ENCODE results near the gene ALDH3B2. TPM values are rescaled to one million over a fixed set of nuclear protein-coding genes. Genes with fewer than 3 reads are reported as not detected.
"Not testable (repeated sequence)": the region's sequence is repeated elsewhere in the genome, so short reads cannot be mapped to it uniquely, and the experiment has no call there.

Gene ALDH3B2
- total and polyA plus RNA-seq, 4 donors, result 0.05 TPM; not detected in 3

GRCh38 chr11:67659651-67660165, 14.7 kb downstream of the ALDH3B2 start:
- intact Hi-C loops (cut with DNase I), result loop anchor here (2.0 to 5.0 kb wide), 3 partner anchors 29 to 82 kb away; partner anchors contain the start of gene GSTP1 (in 1 of the 2)
- not testable (repeated sequence) for H3K36me3 ChIP-seq (ENCODE audit: control insufficient read depth in 1 of 2, insufficient read depth in 2 of 2, low read length in 1 of 2); H3K27ac ChIP-seq (ENCODE audit: low read depth in 1 of 2, low read length in 2 of 2); H3K4me3 ChIP-seq (ENCODE audit: low read length in 2 of 2); H3K4me1 ChIP-seq (ENCODE audit: control insufficient read depth in 1 of 2, insufficient read depth in 2 of 2, low read length in 2 of 2); H3K27me3 ChIP-seq (ENCODE audit: control insufficient read depth in 1 of 2, insufficient read depth in 2 of 2, low read length in 1 of 2); ATAC-seq (ENCODE audit: low FRiP score); H3K9me3 ChIP-seq (ENCODE audit: control insufficient read depth, low read length)
- DNase-seq, result peak in 1 of 2 donors; percentile 21
- WGBS, 2 donors, result 58 to 60% methylated on average over 5 of the region's 5 CpGs

GRCh38 chr11:67657300-67657699, 17.1 kb downstream of the ALDH3B2 start:
- Histone ChIP-seq H3K4me1 (ENCODE audit: control insufficient read depth in 1 of 2, insufficient read depth in 2 of 2, low read length in 2 of 2) (no peaks in the 10 kb centered on the region), H3K27me3 (ENCODE audit: control insufficient read depth in 1 of 2, insufficient read depth in 2 of 2, low read length in 1 of 2) (no peaks in the 10 kb centered on the region), H3K36me3 (ENCODE audit: control insufficient read depth in 1 of 2, insufficient read depth in 2 of 2, low read length in 1 of 2) (no peaks in the 10 kb centered on the region), H3K27ac (ENCODE audit: low read depth in 1 of 2, low read length in 2 of 2) (peak overlapping the region in 1 of 2 donors; percentile 65), H3K4me3 (ENCODE audit: low read length in 2 of 2) (no peak overlapping the region), H3K9me3 (ENCODE audit: control insufficient read depth, low read length) (no peaks in the 10 kb centered on the region)
- no peak for DNase-seq
- ATAC-seq (ENCODE audit: low FRiP score), result no peak
- intact Hi-C loops (cut with DNase I), result loop anchor here in 1 of 2 donors (5.0 kb wide), 1 partner anchor 75 kb away; the partner anchor contains the start of gene GSTP1
- WGBS, 2 donors, result 31% methylated on average over 3 of the region's 3 CpGs

GRCh38 chr11:67656278-67656922, 18.0 kb downstream of the ALDH3B2 start:
- Histone ChIP-seq H3K4me3 (ENCODE audit: low read length in 2 of 2) (no peak overlapping the region), H3K36me3 (ENCODE audit: control insufficient read depth in 1 of 2, insufficient read depth in 2 of 2, low read length in 1 of 2) (no peaks in the 10 kb centered on the region), H3K9me3 (ENCODE audit: control insufficient read depth, low read length) (no peaks in the 10 kb centered on the region), H3K27ac (ENCODE audit: low read depth in 1 of 2, low read length in 2 of 2) (no peak overlapping the region), H3K4me1 (ENCODE audit: control insufficient read depth in 1 of 2, insufficient read depth in 2 of 2, low read length in 2 of 2) (no peaks in the 10 kb centered on the region), H3K27me3 (ENCODE audit: control insufficient read depth in 1 of 2, insufficient read depth in 2 of 2, low read length in 1 of 2) (no peaks in the 10 kb centered on the region)
- ATAC-seq (ENCODE audit: low FRiP score) (no peak), DNase-seq (no peak)
- intact Hi-C loops (cut with DNase I), result loop anchor here in 1 of 2 donors (5.0 kb wide), 1 partner anchor 74 kb away; the partner anchor contains the start of gene GSTP1
- 95% methylated on average over 4 of the region's 4 CpGs for WGBS, 2 donors

DNA sequence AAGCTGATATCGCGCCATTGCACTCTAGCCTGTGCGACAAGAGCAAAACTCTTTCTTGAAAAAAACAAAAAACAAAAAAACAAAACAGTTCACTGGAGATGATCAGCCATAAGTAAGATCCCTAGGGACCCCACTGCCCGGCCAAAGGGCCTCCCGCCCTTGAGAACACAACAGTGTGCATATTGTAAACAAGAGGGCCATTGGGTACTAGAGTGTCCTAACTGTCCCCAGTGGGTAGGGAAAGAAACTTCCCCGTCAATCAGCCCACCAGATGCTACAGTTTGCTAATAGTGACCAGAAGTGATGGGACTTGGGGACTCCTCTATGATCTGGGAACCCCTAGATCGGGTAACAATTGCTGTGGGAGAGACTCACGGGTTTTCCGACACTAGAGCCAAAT, 20.2 kb downstream of the ALDH3B2 start:
- no peak overlapping the region for H3K4me3 ChIP-seq (ENCODE audit: low read length in 2 of 2)
- H3K9me3 ChIP-seq (ENCODE audit: control insufficient read depth, low read length), result no peaks in the 10 kb centered on the region
- H3K36me3 ChIP-seq (ENCODE audit: control insufficient read depth in 1 of 2, insufficient read depth in 2 of 2, low read length in 1 of 2), result no peaks in the 10 kb centered on the region
- no peak for ATAC-seq (ENCODE audit: low FRiP score)
- no peak overlapping the region for H3K27ac ChIP-seq (ENCODE audit: low read depth in 1 of 2, low read length in 2 of 2)
- H3K4me1 ChIP-seq (ENCODE audit: control insufficient read depth in 1 of 2, insufficient read depth in 2 of 2, low read length in 2 of 2), result no peaks in the 10 kb centered on the region
- WGBS, 2 donors, result 76 to 77% methylated on average over 9 of the region's 9 CpGs
- intact Hi-C loops (cut with DNase I), result no loop called here
- no peaks in the 10 kb centered on the region for H3K27me3 ChIP-seq (ENCODE audit: control insufficient read depth in 1 of 2, insufficient read depth in 2 of 2, low read length in 1 of 2)
- DNase-seq, result peak in 1 of 2 donors; percentile 31

DNA sequence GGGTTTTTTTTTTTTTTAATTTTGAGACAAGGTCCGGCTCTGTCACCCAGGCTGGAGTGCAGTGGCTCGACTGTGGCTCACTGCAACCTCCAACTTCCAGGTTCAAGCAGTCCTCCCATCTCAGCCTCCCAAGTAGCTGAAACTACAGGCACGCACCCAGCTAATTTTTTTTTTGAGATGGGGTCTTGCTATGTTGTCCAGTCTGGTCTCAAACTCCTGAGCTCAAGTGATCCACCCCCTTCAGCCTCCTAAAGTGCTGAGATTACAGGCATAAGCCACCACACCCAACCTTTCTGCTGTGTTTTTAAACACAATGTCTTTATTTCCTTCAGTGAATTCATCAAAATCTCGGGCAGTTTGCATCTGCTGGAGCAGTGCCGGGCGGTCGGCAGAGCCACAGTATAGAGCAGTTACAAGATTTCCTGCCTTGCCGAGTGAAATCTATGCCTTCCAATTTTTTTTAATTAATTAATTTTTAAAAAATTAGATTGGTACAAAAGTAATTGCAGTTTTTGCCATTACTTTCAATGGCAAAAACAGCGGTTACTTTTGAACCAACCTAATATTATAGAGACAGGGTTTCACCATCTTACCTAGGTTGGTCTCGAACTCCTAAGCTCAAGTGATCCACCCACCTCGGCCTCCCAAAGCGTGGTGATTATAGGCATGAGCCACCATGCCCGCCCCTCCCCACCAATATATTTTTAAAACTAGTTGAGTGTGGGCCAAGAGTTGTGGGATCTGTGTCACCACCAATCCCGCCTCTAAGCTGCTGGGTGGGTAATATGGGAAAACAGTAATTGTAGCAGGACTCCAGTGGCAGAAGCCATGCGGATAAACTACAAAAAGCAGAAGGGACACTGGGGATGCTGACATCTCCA, 21.2 kb downstream of the ALDH3B2 start:
- WGBS, 2 donors, result 67 to 76% methylated on average over 15 of the region's 15 CpGs
- ATAC-seq (ENCODE audit: low FRiP score), result no peak
- Histone ChIP-seq H3K4me1 (ENCODE audit: control insufficient read depth in 1 of 2, insufficient read depth in 2 of 2, low read length in 2 of 2) (no peaks in the 10 kb centered on the region), H3K4me3 (ENCODE audit: low read length in 2 of 2) (no peak overlapping the region), H3K9me3 (ENCODE audit: control insufficient read depth, low read length) (no peaks in the 10 kb centered on the region), H3K36me3 (ENCODE audit: control insufficient read depth in 1 of 2, insufficient read depth in 2 of 2, low read length in 1 of 2) (no peaks in the 10 kb centered on the region), H3K27ac (ENCODE audit: low read depth in 1 of 2, low read length in 2 of 2) (no peak overlapping the region), H3K27me3 (ENCODE audit: control insufficient read depth in 1 of 2, insufficient read depth in 2 of 2, low read length in 1 of 2) (no peaks in the 10 kb centered on the region)
- peak in 1 of 2 donors; percentile 25 for DNase-seq
- intact Hi-C loops (cut with DNase I), result no loop called here

DNA sequence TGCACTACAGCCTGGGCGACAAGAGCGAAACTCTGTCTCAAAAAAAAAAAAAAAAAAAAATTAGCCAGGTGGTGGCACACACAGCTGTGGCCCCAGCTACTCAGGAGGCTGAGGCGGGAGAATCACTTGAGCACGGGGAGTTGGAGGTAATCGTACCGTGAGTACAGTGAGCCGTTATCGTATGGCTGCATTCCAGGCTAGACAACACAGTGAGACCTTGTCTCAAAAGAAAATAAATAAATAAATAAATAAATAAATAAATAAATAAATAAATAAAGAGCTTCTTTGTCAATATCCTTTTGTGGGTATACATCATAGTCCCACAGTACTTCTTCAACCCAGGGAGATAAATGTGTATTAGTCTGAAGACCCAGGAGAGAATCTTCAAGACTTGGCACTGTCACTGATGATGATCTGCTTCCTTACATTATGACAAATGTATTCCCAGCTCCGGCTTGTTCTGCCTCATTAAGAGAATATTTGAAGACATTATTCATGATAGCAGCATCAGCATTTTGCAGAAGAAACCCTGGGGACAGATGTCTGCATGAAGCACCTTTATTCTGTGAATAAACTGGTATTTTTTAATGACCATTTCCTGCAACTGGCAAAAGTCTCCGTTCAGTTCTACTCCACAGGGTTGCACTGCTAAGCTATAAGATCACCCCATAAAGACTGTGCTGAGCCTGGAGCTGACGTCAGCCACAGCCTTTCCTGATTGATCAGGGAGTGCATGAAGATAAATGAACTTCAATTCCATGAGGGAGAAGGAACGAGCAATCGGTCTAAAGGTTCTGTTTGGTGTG, 22.2 kb downstream of the ALDH3B2 start:
- intact Hi-C loops (cut with DNase I), result no loop called here
- no peak for ATAC-seq (ENCODE audit: low FRiP score)
- Histone ChIP-seq H3K9me3 (ENCODE audit: control insufficient read depth, low read length) (no peaks in the 10 kb centered on the region), H3K27me3 (ENCODE audit: control insufficient read depth in 1 of 2, insufficient read depth in 2 of 2, low read length in 1 of 2) (no peaks in the 10 kb centered on the region), H3K4me1 (ENCODE audit: control insufficient read depth in 1 of 2, insufficient read depth in 2 of 2, low read length in 2 of 2) (no peaks in the 10 kb centered on the region), H3K4me3 (ENCODE audit: low read length in 2 of 2) (no peak overlapping the region), H3K36me3 (ENCODE audit: control insufficient read depth in 1 of 2, insufficient read depth in 2 of 2, low read length in 1 of 2) (no peaks in the 10 kb centered on the region), H3K27ac (ENCODE audit: low read depth in 1 of 2, low read length in 2 of 2) (no peak overlapping the region)
- 45 to 51% methylated on average over 13 of the region's 13 CpGs for WGBS, 2 donors
- no peak for DNase-seq

GRCh38 chr11:67649634-67650510, 24.6 kb downstream of the ALDH3B2 start:
- intact Hi-C loops (cut with DNase I), result no loop called here
- WGBS, 2 donors, result 84% methylated on average over 22 of the region's 22 CpGs
- Histone ChIP-seq H3K9me3 (ENCODE audit: control insufficient read depth, low read length) (no peaks in the 10 kb centered on the region), H3K4me1 (ENCODE audit: control insufficient read depth in 1 of 2, insufficient read depth in 2 of 2, low read length in 2 of 2) (no peaks in the 10 kb centered on the region), H3K27ac (ENCODE audit: low read depth in 1 of 2, low read length in 2 of 2) (no peak overlapping the region), H3K27me3 (ENCODE audit: control insufficient read depth in 1 of 2, insufficient read depth in 2 of 2, low read length in 1 of 2) (no peaks in the 10 kb centered on the region), H3K4me3 (ENCODE audit: low read length in 2 of 2) (no peak overlapping the region), H3K36me3 (ENCODE audit: control insufficient read depth in 1 of 2, insufficient read depth in 2 of 2, low read length in 1 of 2) (no peaks in the 10 kb centered on the region)
- ATAC-seq (ENCODE audit: low FRiP score) (no peak), DNase-seq (peak in 1 of 2 donors; percentile 58)

Data from aorta (tissue), 5 donors.